ENCODE measurements around the gene TEX9. TPM values are rescaled to one million over a fixed set of nuclear protein-coding genes. Genes with fewer than 3 reads are reported as not detected.

The TEX9 gene
- total RNA-seq, 1 experiment from 2014 or later, result 11.8 TPM

GRCh38 chr15:56383010-56383409 is 17.8 kb downstream of the TEX9 start:
- H3K27me3 ChIP-seq (ENCODE audit: insufficient read depth, low read depth), result no peaks in the 10 kb centered on the region
- H3K36me3 ChIP-seq (ENCODE audit: low read depth), result no peaks in the 10 kb centered on the region
- no peaks in the 10 kb centered on the region for H3K9me2 ChIP-seq (ENCODE audit: insufficient read depth)
- no peak overlapping the region for H3K4me2 ChIP-seq
- H3K9me3 ChIP-seq (ENCODE audit: insufficient read depth, low read depth), result no peaks in the 10 kb centered on the region
- POLR2A ChIA-PET (ENCODE audit: unreplicated experiment), result no interaction called here
- no peak for DNase-seq
- TF ChIP-seq EZH2 (IDR thresholded peaks at IDR 0.05; ENCODE audit: low read depth) (no peak), CTCF (conservative IDR thresholded peaks at IDR 0.05) (no peak)
- H3K4me3 ChIP-seq, result no peak overlapping the region
- no peaks in the 10 kb centered on the region for H3K79me2 ChIP-seq (ENCODE audit: low read depth)
- H3K4me1 ChIP-seq (replicated peaks; ENCODE audit: insufficient read depth), result no peaks in the 10 kb centered on the region
- H4K20me1 ChIP-seq (ENCODE audit: insufficient read depth), result no peaks in the 10 kb centered on the region
- intact Hi-C loops (cut with micrococcal nuclease; ENCODE audit: unreplicated experiment), result no loop called here
- H3F3A ChIP-seq (ENCODE audit: insufficient read depth, low read depth), result no peaks in the 10 kb centered on the region
- BruUV-seq (replicated peaks), result no TSS peak
- CTCF ChIA-PET, result no interaction called here
- no peak overlapping the region for H2AFZ ChIP-seq
- no peak overlapping the region for H3K27ac ChIP-seq

GRCh38 chr15:56385908-56386307 is 20.7 kb downstream of the TEX9 start:
- Histone ChIP-seq H3K4me3 (no peak overlapping the region), H3K4me1 (replicated peaks; ENCODE audit: insufficient read depth) (no peaks in the 10 kb centered on the region), H2AFZ (no peak overlapping the region), H3K9me2 (ENCODE audit: insufficient read depth) (no peaks in the 10 kb centered on the region), H3K27me3 (ENCODE audit: insufficient read depth, low read depth) (no peaks in the 10 kb centered on the region), H3K9me3 (ENCODE audit: insufficient read depth, low read depth) (no peaks in the 10 kb centered on the region), H3F3A (ENCODE audit: insufficient read depth, low read depth) (no peaks in the 10 kb centered on the region), H3K4me2 (no peak overlapping the region), H4K20me1 (ENCODE audit: insufficient read depth) (no peaks in the 10 kb centered on the region), H3K36me3 (ENCODE audit: low read depth) (no peaks in the 10 kb centered on the region), H3K27ac (no peak overlapping the region), H3K79me2 (ENCODE audit: low read depth) (no peaks in the 10 kb centered on the region)
- ChIA-PET POLR2A (ENCODE audit: unreplicated experiment) (no interaction called here), CTCF (no interaction called here)
- DNase-seq, result no peak
- TF ChIP-seq EZH2 (IDR thresholded peaks at IDR 0.05; ENCODE audit: low read depth) (no peak), CTCF (conservative IDR thresholded peaks at IDR 0.05) (no peak)
- BruUV-seq (replicated peaks), result no TSS peak
- intact Hi-C loops (cut with micrococcal nuclease; ENCODE audit: unreplicated experiment), result no loop called here

- H2AFZ ChIP-seq, result no peak overlapping the region
- no peak overlapping the region for H3K27ac ChIP-seq
- H3K79me2 ChIP-seq (ENCODE audit: low read depth), result no peaks in the 10 kb centered on the region
- H3K4me2 ChIP-seq, result no peak overlapping the region
- intact Hi-C loops (cut with micrococcal nuclease; ENCODE audit: unreplicated experiment), result no loop called here
- no peak overlapping the region for H3K4me3 ChIP-seq
- H3K27me3 ChIP-seq (ENCODE audit: insufficient read depth, low read depth), result no peaks in the 10 kb centered on the region
- no peaks in the 10 kb centered on the region for H4K20me1 ChIP-seq (ENCODE audit: insufficient read depth)
- H3K36me3 ChIP-seq (ENCODE audit: low read depth), result no peaks in the 10 kb centered on the region
- H3K9me2 ChIP-seq (ENCODE audit: insufficient read depth), result no peaks in the 10 kb centered on the region
- no peak for TF ChIP-seq CTCF (conservative IDR thresholded peaks at IDR 0.05)
- no peak for TF ChIP-seq EZH2 (IDR thresholded peaks at IDR 0.05; ENCODE audit: low read depth)
- BruUV-seq (replicated peaks), result no TSS peak
- no peak for DNase-seq
- CTCF ChIA-PET, result no interaction called here
- POLR2A ChIA-PET (ENCODE audit: unreplicated experiment), result interaction anchor here (0.6 kb wide), 1 partner anchor 988 kb away, joined by 6 read pairs; no protein-coding TSS in a partner anchor
- H3F3A ChIP-seq (ENCODE audit: insufficient read depth, low read depth), result no peaks in the 10 kb centered on the region
- H3K4me1 ChIP-seq (replicated peaks; ENCODE audit: insufficient read depth), result no peaks in the 10 kb centered on the region
- no peaks in the 10 kb centered on the region for H3K9me3 ChIP-seq (ENCODE audit: insufficient read depth, low read depth)
These were observed 25.6 kb downstream of the TEX9 start for GRCh38 chr15:56390739-56391267.
